HEK293 (cell line): ENCODE data around the gene TTC7B.

ENCODE experiments used
- CTCF ChIA-PET: fragments of 350-600 bp; formaldehyde crosslinking; extraction: SDS; loops from one replicate; lab custom pipeline; 2021; ENCODE audit warnings: antibody characterized with exemption; lab: Yijun Ruan, JAX
- POLR2A ChIA-PET: fragments of 300-600 bp; formaldehyde crosslinking; extraction: SDS; loops from one replicate; lab custom pipeline; 2020; ENCODE audit warnings: antibody characterized with exemption, inconsistent platforms; lab: Yijun Ruan, JAX
- H3K27ac ChIP-seq: fragments of 200-500 bp; sonication (Bioruptor generic); 2 replicates; pipeline ENCODE4 v1.5.1; 2014; ENCODE audit warnings: low read depth, low read length, control low read depth, inconsistent platforms; ENCODE audit errors: extremely low read depth
- H3K36me3 ChIP-seq, 2 experiments: fragments of 200-500 bp in 1 of 2; sonication (Bioruptor generic) in 1 of 2; 1 replicate in 1 of 2; 2 replicates in 1 of 2; pipeline ENCODE4 v1.5.1; 2014 to 2017; ENCODE audit warnings: inconsistent platforms in 2 of 2, low read length in 2 of 2; ENCODE audit not compliant: control insufficient read depth in 2 of 2, insufficient read depth in 1 of 2
- H3K4me1 ChIP-seq: fragments of 200-500 bp; sonication (Bioruptor generic); 2 replicates; pipeline ENCODE4 v1.5.1; 2014; ENCODE audit warnings: mild to moderate bottlenecking, low read length, inconsistent platforms; ENCODE audit not compliant: control insufficient read depth, insufficient read depth
- H3K4me3 ChIP-seq: 2 replicates; pipeline ENCODE4 v1.5.1; 2011; ENCODE audit warnings: low read depth, mild to moderate bottlenecking, control low read depth, low read length, moderate library complexity
- H3K9me3 ChIP-seq: fragments of 200-500 bp; sonication (Bioruptor generic); 2 replicates; pipeline ENCODE4 v1.5.1; 2014; ENCODE audit warnings: low read depth, low read length, inconsistent platforms; ENCODE audit not compliant: control insufficient read depth, insufficient read depth
- ELK4 ChIP-seq: IDR thresholded peaks from 2 replicates; pipeline ENCODE4 v1.6.1; 2011; ENCODE audit warnings: mild to moderate bottlenecking, low read depth, low read length, borderline replicate concordance
- ZBTB26 ChIP-seq: fragments of 450-650 bp; formaldehyde crosslinking; optimal IDR thresholded peaks from 2 replicates; pipeline ENCODE3; 2016; ENCODE audit warnings: missing biosample characterization, mild to moderate bottlenecking, missing genetic modification characterization
- ZBTB8A ChIP-seq: fragments of 450-650 bp; formaldehyde crosslinking; IDR thresholded peaks from 2 replicates; pipeline ENCODE4 v1.5.1; 2016; ENCODE audit warnings: missing biosample characterization, missing genetic modification characterization
- ZFHX2 ChIP-seq: fragments of 450-650 bp; formaldehyde crosslinking; conservative IDR thresholded peaks from 2 replicates; pipeline ENCODE4 v1.5.1; 2016; ENCODE audit warnings: missing biosample characterization, missing genetic modification characterization
- ZIC2 ChIP-seq: fragments of 450-650 bp; formaldehyde crosslinking; IDR thresholded peaks from 2 replicates; pipeline ENCODE4 v1.5.1; 2016; ENCODE audit warnings: missing biosample characterization, missing genetic modification characterization
- ZNF2 ChIP-seq: fragments of 450-650 bp; formaldehyde crosslinking; IDR thresholded peaks from 2 replicates; pipeline ENCODE4 v1.5.1; 2016; ENCODE audit warnings: missing biosample characterization, missing genetic modification characterization
- ZNF23 ChIP-seq: fragments of 450-650 bp; formaldehyde crosslinking; IDR thresholded peaks from 2 replicates; pipeline ENCODE4 v1.5.1; 2016; ENCODE audit warnings: missing biosample characterization, missing genetic modification characterization, borderline replicate concordance
- ZNF350 ChIP-seq: fragments of 450-650 bp; formaldehyde crosslinking; IDR thresholded peaks from 2 replicates; pipeline ENCODE4 v1.5.0; 2017; ENCODE audit warnings: missing biosample characterization, mild to moderate bottlenecking, missing genetic modification characterization
- ZNF473 ChIP-seq: fragments of 450-650 bp; formaldehyde crosslinking; IDR thresholded peaks from 2 replicates; pipeline ENCODE4 v1.5.1; 2017; ENCODE audit warnings: missing biosample characterization, missing genetic modification characterization
- ZNF514 ChIP-seq: fragments of 450-650 bp; formaldehyde crosslinking; IDR thresholded peaks from 2 replicates; pipeline ENCODE4 v1.5.1; 2016; ENCODE audit warnings: missing biosample characterization, missing genetic modification characterization
- ZNF521 ChIP-seq: fragments of 450-650 bp; formaldehyde crosslinking; IDR thresholded peaks from 2 replicates; pipeline ENCODE4 v1.5.1; 2017; ENCODE audit warnings: missing biosample characterization, mild to moderate bottlenecking, missing genetic modification characterization
- ZNF571 ChIP-seq: fragments of 450-650 bp; formaldehyde crosslinking; IDR thresholded peaks from 2 replicates; pipeline ENCODE4 v1.5.0; 2017; ENCODE audit warnings: missing biosample characterization, missing genetic modification characterization
- ZNF600 ChIP-seq: fragments of 450-650 bp; formaldehyde crosslinking; IDR thresholded peaks from 2 replicates; pipeline ENCODE4 v1.5.1; 2016; ENCODE audit warnings: missing biosample characterization, missing genetic modification characterization
- ZNF624 ChIP-seq: fragments of 450-650 bp; formaldehyde crosslinking; IDR thresholded peaks from 2 replicates; pipeline ENCODE4 v1.5.1; 2017; ENCODE audit warnings: missing biosample characterization, missing genetic modification characterization
- ZNF658 ChIP-seq: fragments of 450-650 bp; formaldehyde crosslinking; IDR thresholded peaks from 2 replicates; pipeline ENCODE4; 2016; ENCODE audit warnings: missing biosample characterization, missing genetic modification characterization
- ZNF692 ChIP-seq: fragments of 450-650 bp; formaldehyde crosslinking; IDR thresholded peaks from 2 replicates; pipeline ENCODE4 v1.5.1; 2016; ENCODE audit warnings: missing biosample characterization, missing genetic modification characterization
- ZNF707 ChIP-seq: fragments of 450-650 bp; formaldehyde crosslinking; IDR thresholded peaks from 2 replicates; pipeline ENCODE4 v1.5.1; 2016; ENCODE audit warnings: missing biosample characterization, missing genetic modification characterization
- TF ChIP-seq, protein P1 (sequence below): fragments of 450-650 bp; formaldehyde crosslinking; IDR thresholded peaks from 2 replicates; pipeline ENCODE4 v1.5.1; 2016; ENCODE audit warnings: missing biosample characterization, missing genetic modification characterization
- TF ChIP-seq, protein P2 (sequence below): fragments of 450-650 bp; formaldehyde crosslinking; IDR thresholded peaks from 2 replicates; pipeline ENCODE4 v1.5.1; 2016; ENCODE audit warnings: missing biosample characterization, missing genetic modification characterization

Gene TTC7B

DNA sequence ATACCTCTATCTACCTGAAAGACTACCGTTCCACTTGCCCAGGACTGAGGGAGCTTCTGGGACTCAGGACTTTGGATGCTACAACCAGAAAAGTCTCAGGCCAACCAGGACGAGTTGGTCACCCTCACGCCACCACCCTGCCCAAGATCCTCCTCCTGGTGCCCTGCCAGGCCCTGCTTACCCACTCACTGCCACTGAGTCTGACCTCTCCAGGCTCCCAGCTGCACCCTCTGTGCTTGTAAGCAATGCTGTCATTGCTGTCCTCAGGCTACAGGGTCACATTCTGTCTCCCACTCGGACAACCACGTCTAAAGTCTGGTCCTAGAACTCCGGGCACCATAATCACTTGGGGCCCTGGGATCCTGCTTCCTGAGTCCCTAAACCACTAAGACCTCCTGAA, 9.2 kb downstream of the TTC7B start:
- TF ChIP-seq, protein P1, sequence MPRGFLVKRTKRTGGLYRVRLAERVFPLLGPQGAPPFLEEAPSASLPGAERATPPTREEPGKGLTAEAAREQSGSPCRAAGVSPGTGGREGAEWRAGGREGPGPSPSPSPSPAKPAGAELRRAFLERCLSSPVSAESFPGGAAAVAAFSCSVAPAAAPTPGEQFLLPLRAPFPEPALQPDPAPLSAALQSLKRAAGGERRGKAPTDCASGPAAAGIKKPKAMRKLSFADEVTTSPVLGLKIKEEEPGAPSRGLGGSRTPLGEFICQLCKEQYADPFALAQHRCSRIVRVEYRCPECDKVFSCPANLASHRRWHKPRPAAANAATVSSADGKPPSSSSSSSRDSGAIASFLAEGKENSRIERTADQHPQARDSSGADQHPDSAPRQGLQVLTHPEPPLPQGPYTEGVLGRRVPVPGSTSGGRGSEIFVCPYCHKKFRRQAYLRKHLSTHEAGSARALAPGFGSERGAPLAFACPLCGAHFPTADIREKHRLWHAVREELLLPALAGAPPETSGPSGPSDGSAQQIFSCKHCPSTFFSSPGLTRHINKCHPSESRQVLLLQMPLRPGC (tag by site-specific recombination) = no peak
- TF ChIP-seq ZNF658 (tag by site-specific recombination) (no peak), ZNF571 (no peak), ZNF350 (no peak)
- ChIA-PET POLR2A (no interaction called here), CTCF (no interaction called here)
- H3K4me3 ChIP-seq = no peak overlapping the region
- no peak overlapping the region for H3K27ac ChIP-seq
- H3K4me1 ChIP-seq = no peaks in the 10 kb centered on the region; the same call in 1 of the 2 replicates
- no peaks in the 10 kb centered on the region for H3K36me3 ChIP-seq
- H3K9me3 ChIP-seq = no peaks in the 10 kb centered on the region

DNA sequence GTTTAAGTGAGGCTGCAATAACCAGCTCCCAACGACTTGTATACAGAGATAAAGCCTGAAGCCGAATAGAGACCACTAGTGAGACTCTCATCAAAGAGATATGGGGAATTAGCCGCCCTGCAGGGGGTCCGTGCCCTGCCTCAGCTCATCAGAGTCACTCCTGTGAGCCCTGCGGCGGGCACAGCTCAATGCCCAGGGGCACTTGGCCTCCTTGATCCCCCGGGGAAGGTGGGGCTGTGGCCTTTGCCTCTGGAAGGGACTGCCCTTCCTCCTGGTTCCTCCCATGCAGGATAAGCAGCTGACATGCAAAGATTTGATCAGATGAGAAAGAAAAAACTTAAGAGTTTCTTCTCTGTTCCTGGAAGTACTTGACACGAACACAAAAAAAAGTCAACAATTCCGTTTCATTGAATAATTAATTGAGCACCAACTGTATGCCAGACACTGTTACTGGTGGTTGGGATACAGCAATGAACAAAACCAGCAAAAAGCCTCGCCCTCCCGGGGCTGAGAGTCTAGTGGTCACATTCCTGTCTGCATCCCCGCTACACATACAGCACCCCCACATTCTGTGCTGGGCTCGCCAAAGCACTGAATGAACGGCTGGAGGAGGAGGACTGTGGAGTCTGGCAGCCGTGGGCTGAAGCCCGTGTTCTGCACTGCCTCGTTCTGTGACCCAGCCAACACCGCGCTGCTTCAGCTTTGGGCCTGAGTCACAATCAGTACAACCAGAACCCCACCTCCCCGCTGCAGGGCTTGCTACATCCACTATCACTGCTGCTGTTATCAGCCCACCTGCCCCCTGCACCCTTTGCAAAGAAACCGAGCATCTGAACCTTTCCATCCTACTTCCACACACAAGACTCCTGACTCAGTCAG, 10.3 kb downstream of the TTC7B start:
- POLR2A ChIA-PET = no interaction called here

GRCh38 chr14:90805084-90805391, 11.2 kb downstream of the TTC7B start:
- Histone ChIP-seq H3K9me3 (no peaks in the 10 kb centered on the region), H3K4me3 (no peak overlapping the region), H3K27ac (no peak overlapping the region), H3K4me1 (no peaks in the 10 kb centered on the region; the same call in 1 of the 2 replicates), H3K36me3 (no peaks in the 10 kb centered on the region)
- ChIA-PET CTCF (no interaction called here), POLR2A (no interaction called here)
- no peak for TF ChIP-seq ZNF2 (tag by site-specific recombination)
- no peak for TF ChIP-seq ZNF692
- TF ChIP-seq ZBTB26 = no peak
- TF ChIP-seq ZNF624 (tag by site-specific recombination) = no peak
- no peak for TF ChIP-seq ELK4
- no peak for TF ChIP-seq ZNF514 (tag by site-specific recombination)
- no peak for TF ChIP-seq ZNF23 (tag by site-specific recombination)

More for the DNA sequence above, 10.3 kb downstream of the TTC7B start:
- Histone ChIP-seq H3K4me3 (no peak overlapping the region), H3K9me3 (no peaks in the 10 kb centered on the region), H3K4me1 (no peaks in the 10 kb centered on the region; the same call in 1 of the 2 replicates), H3K36me3 (no peaks in the 10 kb centered on the region)
- CTCF ChIA-PET = interaction anchor here (0.6 kb wide), 1 partner anchor 529 kb away, joined by 3 read pairs; no protein-coding TSS in a partner anchor
- TF ChIP-seq ZFHX2 (tag by site-specific recombination) (peak; percentile 17; the same call in 1 of the 2 replicates), ZNF707 (no peak), ZNF473 (no peak), ZIC2 (0 out of 2 replicates have a peak, but pooled peaks have one; percentile 7), ZBTB8A (tag by site-specific recombination) (peak; percentile 35; the same call in 1 of the 2 replicates), ZNF521 (tag by site-specific recombination) (no peak), ZNF600 (tag by site-specific recombination) (peak; percentile 71)
- TF ChIP-seq, protein P2, sequence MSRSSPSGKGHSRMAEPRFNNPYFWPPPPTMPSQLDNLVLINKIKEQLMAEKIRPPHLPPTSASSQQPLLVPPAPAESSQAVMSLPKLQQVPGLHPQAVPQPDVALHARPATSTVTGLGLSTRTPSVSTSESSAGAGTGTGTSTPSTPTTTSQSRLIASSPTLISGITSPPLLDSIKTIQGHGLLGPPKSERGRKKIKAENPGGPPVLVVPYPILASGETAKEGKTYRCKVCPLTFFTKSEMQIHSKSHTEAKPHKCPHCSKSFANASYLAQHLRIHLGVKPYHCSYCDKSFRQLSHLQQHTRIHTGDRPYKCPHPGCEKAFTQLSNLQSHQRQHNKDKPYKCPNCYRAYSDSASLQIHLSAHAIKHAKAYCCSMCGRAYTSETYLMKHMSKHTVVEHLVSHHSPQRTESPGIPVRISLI (tag by site-specific recombination) = no peak
- TF ChIP-seq, all 188 proteins: peak for 4
- no peak overlapping the region for H3K27ac ChIP-seq
